Testis (tissue), 5 donors: Measurements from ENCODE around the gene CCDC57. TPM values are rescaled to one million over a fixed set of nuclear protein-coding genes. Genes with fewer than 3 reads are reported as not detected.
"Not testable (repeated sequence)": the region's sequence is repeated elsewhere in the genome, so short reads cannot be mapped to it uniquely, and the experiment has no call there.

Source experiments
- DNase-seq: peaks from one replicate; pipeline ENCODE4 v3.0.0-alpha.2; 2019
- H3K27ac ChIP-seq, 2 donors: fragments of 200-600 bp; sonication (generic); one replicate each; pipeline ENCODE4 v1.5.1; 2019
- H3K27me3 ChIP-seq: fragments of 200-600 bp; sonication (generic); one replicate; pipeline ENCODE4 v1.5.1; 2019
- H3K36me3 ChIP-seq: fragments of 200-600 bp; sonication (generic); one replicate; pipeline ENCODE4 v1.5.1; 2017; ENCODE audit warnings: low read depth; ENCODE audit errors: missing control alignments
- H3K4me1 ChIP-seq: fragments of 200-600 bp; sonication (generic); one replicate; pipeline ENCODE4 v1.5.1; 2019
- H3K4me3 ChIP-seq, 2 donors: fragments of 200-600 bp; sonication (generic); one replicate each; pipeline ENCODE4 v1.5.1; 2017 to 2019
- H3K9me3 ChIP-seq: fragments of 200-600 bp; sonication (generic); one replicate; pipeline ENCODE4 v1.5.1; 2017
- CTCF ChIP-seq, 3 experiments: fragments of 450-650 bp in 2 of 3; fragments of 200-600 bp in 1 of 3; sonication (generic) in 1 of 3; IDR thresholded peaks; one replicate each; pipeline ENCODE4 v1.5.1; 2016 to 2019; ENCODE audit warnings: antibody characterized with exemption in 3 of 3, mild to moderate bottlenecking in 2 of 3, moderate library complexity in 1 of 3
- POLR2A ChIP-seq: fragments of 450-650 bp; IDR thresholded peaks from one replicate; pipeline ENCODE4 v1.6.1; 2017; ENCODE audit warnings: antibody characterized with exemption, mild to moderate bottlenecking, moderate library complexity
- WGBS, 2 donors: methylation state at CpG; one replicate each; pipeline ENCODE4 v1.1.5; 2018; 5-methylcytosine and 5-hydroxymethylcytosine counted together
- intact Hi-C: fragments of 100-400 bp; cut with DNase I; formaldehyde crosslinking; loops from one replicate; pipeline ENCODE4 v1.15.1; 2023; ENCODE audit warnings: low total_unique reads
- long read RNA-seq, 2 donors: transcript quantifications; one replicate each; lab custom pipeline, GENCODE V29; 2026
- polyA plus RNA-seq: library from polyadenylated mRNA; stranded (reverse); fragments of 350-450 nt; fragmentation: Illumina TruSeq; extraction: RNeasy Lipid Tissue Mini Kit (QIAGEN cat#74804); gene quantifications from one replicate; pipeline ENCODE4 v1.2.3, GENCODE V29; 2014; ENCODE audit warnings: low read depth, low replicate concordance; ENCODE audit not compliant: insufficient read depth
- total RNA-seq, 2 donors: library from RNA; depleted of rRNA; stranded (reverse); fragments of >200 nt; gene quantifications; one replicate each; pipeline ENCODE4 v1.2.3, GENCODE V29; 2016

Gene CCDC57
- total RNA-seq (100 to 1,000 TPM in 1 of 2 donors, 10 to 100 TPM in 1; 71.8 to 111 TPM), polyA plus RNA-seq (61.3 TPM)
- long read RNA-seq, donor 1: 0 reads
- long read RNA-seq, donor 2: 0 reads

GRCh38 chr17:82212331-82213250 lies at the start of gene CCDC57:
TSS of gene CCDC57 (minus strand) at chr17:82212842. CDS start at chr17:82201944, 10,898 bp downstream.
- Histone ChIP-seq H3K4me3 (peak within 1 kb of the TSS; percentile 88 to 96), H3K4me1 (peaks cover 26% of the 10 kb centered on the region), H3K9me3 (no peaks in the 10 kb centered on the region), H3K27me3 (no peaks in the 10 kb centered on the region), H3K27ac (peak within 1 kb of the TSS; percentile 82 to 89), H3K36me3 (no peaks in the 10 kb centered on the region)
- 0 to 1% methylated on average over 25 to 38 of the region's 116 CpGs for WGBS, 2 donors
- TF ChIP-seq CTCF (IDR thresholded peaks at IDR 0.05) (peak in 1 of 3 experiments; percentile 18), POLR2A (no peak)
- intact Hi-C loops: no loop called here
- DNase-seq: peak; percentile 81

- WGBS, 2 donors: 52 to 59% methylated on average over 4 of the region's 4 CpGs
- TF ChIP-seq POLR2A: no peak
- no peak for TF ChIP-seq CTCF (IDR thresholded peaks at IDR 0.05)
- Histone ChIP-seq H3K4me1 (peaks cover 5% of the 10 kb centered on the region), H3K27me3 (no peaks in the 10 kb centered on the region), H3K9me3 (no peaks in the 10 kb centered on the region), H3K36me3 (no peaks in the 10 kb centered on the region), H3K27ac (no peak overlapping the region), H3K4me3 (no peak overlapping the region)
- DNase-seq: no peak
- intact Hi-C loops: no loop called here
Observed at GRCh38 chr17:82262344-82262743, 49.7 kb upstream of the CCDC57 start.

GRCh38 chr17:82259972-82260961 lies 47.6 kb upstream of the CCDC57 start:
- DNase-seq, H3K27ac ChIP-seq, H3K4me3 ChIP-seq, H3K36me3 ChIP-seq, intact Hi-C loops, H3K27me3 ChIP-seq, H3K4me1 ChIP-seq, H3K9me3 ChIP-seq: not testable (repeated sequence)
- 86 to 87% methylated on average over 8 of the region's 8 CpGs for WGBS, 2 donors

GRCh38 chr17:82258555-82258954 lies 45.9 kb upstream of the CCDC57 start:
- H3K9me3 ChIP-seq: no peaks in the 10 kb centered on the region
- intact Hi-C loops: no loop called here
- no peak for DNase-seq
- H3K4me3 ChIP-seq: no peak overlapping the region
- no peak overlapping the region for H3K27ac ChIP-seq
- H3K36me3 ChIP-seq: no peaks in the 10 kb centered on the region
- TF ChIP-seq CTCF (IDR thresholded peaks at IDR 0.05) (no peak), POLR2A (no peak)
- H3K27me3 ChIP-seq: no peaks in the 10 kb centered on the region
- 56 to 67% methylated on average over 5 of the region's 5 CpGs for WGBS, 2 donors
- no peaks in the 10 kb centered on the region for H3K4me1 ChIP-seq

GRCh38 chr17:82257473-82257872 lies 44.8 kb upstream of the CCDC57 start:
- Histone ChIP-seq H3K36me3 (no peaks in the 10 kb centered on the region), H3K27ac (no peak overlapping the region)
- DNase-seq: peak; percentile 65

More at GRCh38 chr17:82257473-82257872, 44.8 kb upstream of the CCDC57 start:
- H3K27me3 ChIP-seq: no peaks in the 10 kb centered on the region
- WGBS, 2 donors: 70 to 80% methylated on average over 10 of the region's 10 CpGs
- intact Hi-C loops: no loop called here
- H3K9me3 ChIP-seq: no peaks in the 10 kb centered on the region
- H3K4me3 ChIP-seq: no peak overlapping the region
- H3K4me1 ChIP-seq: no peaks in the 10 kb centered on the region
- TF ChIP-seq POLR2A: no peak
- TF ChIP-seq CTCF (IDR thresholded peaks at IDR 0.05): no peak
